GM23248 (cell line): Measurements from ENCODE around the gene LIMCH1.

Experiments
- EZH2 ChIP-seq: fragments of 200-600 bp; sonication (generic); IDR thresholded peaks from 2 replicates; pipeline ENCODE4 v1.6.1; 2018; ENCODE audit warnings: antibody characterized with exemption, mild to moderate bottlenecking; ENCODE audit not compliant: insufficient read depth, poor library complexity, severe bottlenecking
- EZH2phosphoT487 ChIP-seq: fragments of 200-600 bp; sonication (generic); IDR thresholded peaks from 2 replicates; pipeline ENCODE4 v1.6.1; 2018; ENCODE audit warnings: antibody characterized with exemption, moderate library complexity, mild to moderate bottlenecking, low read depth; ENCODE audit not compliant: insufficient read depth

GRCh38 chr4:41598580-41598979, 60.6 kb downstream of the LIMCH1 start:
- TF ChIP-seq EZH2, result no peak
- no peak for TF ChIP-seq EZH2phosphoT487
